ENCODE measurements around the gene M1AP. TPM values are rescaled to one million over a fixed set of nuclear protein-coding genes. Genes with fewer than 3 reads are reported as not detected.

The M1AP gene
- total RNA-seq, 1 experiment from 2014 or later, result not detected

GRCh38 chr2:74524955-74525716 lies 123.0 kb downstream of the M1AP start:
- no peak for ATAC-seq
- Histone ChIP-seq H3K9me3 (ENCODE audit: low read length) (no peaks in the 10 kb centered on the region), H3K36me3 (ENCODE audit: low read depth, low read length) (peaks cover 26% of the 10 kb centered on the region), H3F3A (ENCODE audit: low read length, unreplicated experiment) (no peaks in the 10 kb centered on the region), H3K4me2 (ENCODE audit: low read length) (no peak overlapping the region), H3K79me2 (ENCODE audit: low read length) (peaks cover 27% of the 10 kb centered on the region), H3K27me3 (ENCODE audit: low read length) (no peaks in the 10 kb centered on the region), H2AFZ (ENCODE audit: low read length) (no peak overlapping the region), H3K27ac (ENCODE audit: low read length) (no peak overlapping the region), H3K4me1 (ENCODE audit: insufficient read depth, low read length) (peaks cover 12% of the 10 kb centered on the region), H4K20me1 (ENCODE audit: low read length) (0 out of 2 replicates have a peak, but pooled peaks cover 7% of the 10 kb centered on the region), H3K9ac (ENCODE audit: low read length) (no peak overlapping the region), H3K4me3 (ENCODE audit: low read length) (no peak overlapping the region), H3K9me2 (replicated peaks; ENCODE audit: low read length) (no peaks in the 10 kb centered on the region)
- ChIA-PET POLR2A (ENCODE audit: unreplicated experiment) (no interaction called here), CTCF (no interaction called here)
- intact Hi-C loops (cut with micrococcal nuclease), result no loop called here
- DNase-seq, result no peak
- BruUV-seq (replicated peaks), result no TSS peak
- TF ChIP-seq EZH2 (IDR thresholded peaks at IDR 0.05; ENCODE audit: low read length, unreplicated experiment) (no peak), EZH2phosphoT487 (IDR thresholded peaks at IDR 0.05; ENCODE audit: borderline replicate concordance, low read length) (no peak)
- TF ChIP-seq, protein P1, sequence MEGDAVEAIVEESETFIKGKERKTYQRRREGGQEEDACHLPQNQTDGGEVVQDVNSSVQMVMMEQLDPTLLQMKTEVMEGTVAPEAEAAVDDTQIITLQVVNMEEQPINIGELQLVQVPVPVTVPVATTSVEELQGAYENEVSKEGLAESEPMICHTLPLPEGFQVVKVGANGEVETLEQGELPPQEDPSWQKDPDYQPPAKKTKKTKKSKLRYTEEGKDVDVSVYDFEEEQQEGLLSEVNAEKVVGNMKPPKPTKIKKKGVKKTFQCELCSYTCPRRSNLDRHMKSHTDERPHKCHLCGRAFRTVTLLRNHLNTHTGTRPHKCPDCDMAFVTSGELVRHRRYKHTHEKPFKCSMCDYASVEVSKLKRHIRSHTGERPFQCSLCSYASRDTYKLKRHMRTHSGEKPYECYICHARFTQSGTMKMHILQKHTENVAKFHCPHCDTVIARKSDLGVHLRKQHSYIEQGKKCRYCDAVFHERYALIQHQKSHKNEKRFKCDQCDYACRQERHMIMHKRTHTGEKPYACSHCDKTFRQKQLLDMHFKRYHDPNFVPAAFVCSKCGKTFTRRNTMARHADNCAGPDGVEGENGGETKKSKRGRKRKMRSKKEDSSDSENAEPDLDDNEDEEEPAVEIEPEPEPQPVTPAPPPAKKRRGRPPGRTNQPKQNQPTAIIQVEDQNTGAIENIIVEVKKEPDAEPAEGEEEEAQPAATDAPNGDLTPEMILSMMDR (conservative IDR thresholded peaks at IDR 0.05; ENCODE audit: low read depth, low read length), result no peak

DNA sequence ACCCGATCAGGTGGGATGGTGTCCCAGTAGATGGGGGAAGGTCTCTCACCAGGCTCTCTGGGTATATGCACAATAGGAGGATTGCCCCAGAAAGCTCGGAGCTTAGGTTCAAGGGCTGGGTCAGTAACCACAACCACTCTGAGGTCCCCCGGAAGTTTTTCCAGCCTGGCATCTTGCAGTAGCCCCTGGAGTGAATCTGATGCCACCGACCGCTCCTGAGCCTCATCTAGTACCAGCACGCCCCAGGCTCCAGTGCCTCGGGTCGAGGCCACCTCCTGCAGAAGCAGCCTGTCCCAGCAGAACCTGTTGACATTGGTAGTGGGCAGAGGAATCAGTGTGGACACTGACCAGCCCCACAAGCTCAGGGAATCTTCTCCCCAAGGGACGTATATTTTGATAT lies 124.1 kb downstream of the M1AP start:
- Histone ChIP-seq H3K79me2 (ENCODE audit: low read length) (peaks cover 19% of the 10 kb centered on the region), H2AFZ (ENCODE audit: low read length) (no peak overlapping the region), H4K20me1 (ENCODE audit: low read length) (0 out of 2 replicates have a peak, but pooled peaks cover 7% of the 10 kb centered on the region), H3K9me3 (ENCODE audit: low read length) (no peaks in the 10 kb centered on the region), H3K4me1 (ENCODE audit: insufficient read depth, low read length) (peaks cover 12% of the 10 kb centered on the region), H3K27me3 (ENCODE audit: low read length) (no peaks in the 10 kb centered on the region), H3F3A (ENCODE audit: low read length, unreplicated experiment) (no peaks in the 10 kb centered on the region), H3K9me2 (replicated peaks; ENCODE audit: low read length) (no peaks in the 10 kb centered on the region), H3K4me3 (ENCODE audit: low read length) (no peak overlapping the region), H3K4me2 (ENCODE audit: low read length) (no peak overlapping the region), H3K27ac (ENCODE audit: low read length) (no peak overlapping the region), H3K36me3 (ENCODE audit: low read depth, low read length) (peaks cover 26% of the 10 kb centered on the region), H3K9ac (ENCODE audit: low read length) (no peak overlapping the region)
- TF ChIP-seq, protein P1 (conservative IDR thresholded peaks at IDR 0.05; ENCODE audit: low read depth, low read length), result no peak
- TF ChIP-seq EZH2phosphoT487 (IDR thresholded peaks at IDR 0.05; ENCODE audit: borderline replicate concordance, low read length) (no peak), EZH2 (IDR thresholded peaks at IDR 0.05; ENCODE audit: low read length, unreplicated experiment) (no peak)
- BruUV-seq (replicated peaks), result no TSS peak
- intact Hi-C loops (cut with micrococcal nuclease), result no loop called here
- ChIA-PET POLR2A (ENCODE audit: unreplicated experiment) (no interaction called here), CTCF (no interaction called here)
- ATAC-seq (no peak), DNase-seq (no peak)

DNA sequence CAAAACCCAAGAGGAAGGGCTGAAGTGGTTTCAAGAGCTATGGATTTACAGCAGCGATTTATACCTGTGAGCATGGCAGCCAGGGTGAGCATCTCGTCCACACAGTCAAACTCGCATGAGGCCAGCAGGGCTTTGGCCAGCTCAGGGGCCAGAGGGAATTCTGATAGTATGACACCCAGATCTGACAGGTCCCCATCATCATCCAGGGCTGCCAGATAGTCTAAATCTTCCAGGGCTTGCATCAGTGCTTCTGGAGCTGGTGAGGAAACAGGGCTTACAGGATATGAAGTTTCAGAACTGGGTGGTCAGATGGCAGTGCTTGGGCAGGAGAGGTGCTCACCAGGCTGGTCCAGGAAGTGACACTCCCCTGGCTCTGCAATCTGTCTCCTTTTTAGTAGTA lies 125.6 kb downstream of the M1AP start:
- Histone ChIP-seq H3K4me2 (ENCODE audit: low read length) (no peak overlapping the region), H3K4me1 (ENCODE audit: insufficient read depth, low read length) (no peaks in the 10 kb centered on the region), H3K9me3 (ENCODE audit: low read length) (no peaks in the 10 kb centered on the region), H3K79me2 (ENCODE audit: low read length) (peaks cover 4% of the 10 kb centered on the region), H2AFZ (ENCODE audit: low read length) (no peak overlapping the region), H3K27me3 (ENCODE audit: low read length) (no peaks in the 10 kb centered on the region), H3F3A (ENCODE audit: low read length, unreplicated experiment) (no peaks in the 10 kb centered on the region), H3K36me3 (ENCODE audit: low read depth, low read length) (peaks cover 20% of the 10 kb centered on the region), H3K9me2 (replicated peaks; ENCODE audit: low read length) (no peaks in the 10 kb centered on the region), H3K4me3 (ENCODE audit: low read length) (no peak overlapping the region), H3K27ac (ENCODE audit: low read length) (no peak overlapping the region), H3K9ac (ENCODE audit: low read length) (no peak overlapping the region), H4K20me1 (ENCODE audit: low read length) (no peaks in the 10 kb centered on the region)
- POLR2A ChIA-PET (ENCODE audit: unreplicated experiment), result no interaction called here
- ATAC-seq (no peak), DNase-seq (no peak)
- CTCF ChIA-PET, result no interaction called here
- BruUV-seq (replicated peaks), result no TSS peak
- TF ChIP-seq EZH2phosphoT487 (IDR thresholded peaks at IDR 0.05; ENCODE audit: borderline replicate concordance, low read length) (no peak), EZH2 (IDR thresholded peaks at IDR 0.05; ENCODE audit: low read length, unreplicated experiment) (no peak)
- TF ChIP-seq, protein P1 (conservative IDR thresholded peaks at IDR 0.05; ENCODE audit: low read depth, low read length), result no peak
- intact Hi-C loops (cut with micrococcal nuclease), result no loop called here
